ENCODE results near the gene ZRANB2. TPM values are rescaled to one million over a fixed set of nuclear protein-coding genes. Genes with fewer than 3 reads are reported as not detected.

ZRANB2 gene
- total RNA-seq, result 63.3 and 69.3 TPM in 2 replicates
- polyA plus RNA-seq, result 69.8 and 97.2 TPM in 2 replicates

GRCh38 chr1:71080739-71081696, at the start of gene ZRANB2:
ZRANB2 (minus strand) TSS chr1:71081035; CDS start chr1:71080995, 40 bp downstream.
- DNase-seq (ENCODE audit: low spot score), result peak; percentile 96
- Histone ChIP-seq H4K20me1 (ENCODE audit: insufficient read depth, poor library complexity, severe bottlenecking) (peaks cover 35% of the 10 kb centered on the region), H3K9me2 (replicated peaks; ENCODE audit: insufficient read depth) (no peaks in the 10 kb centered on the region), H3K9me3 (ENCODE audit: low read depth) (no peaks in the 10 kb centered on the region), H2AFZ (peak within 1 kb of the TSS; percentile 75), H3K79me2 (peaks cover 47% of the 10 kb centered on the region), H3K27ac (peak within 1 kb of the TSS; percentile 90), H3K27me3 (no peaks in the 10 kb centered on the region), H3K4me2 (peak within 1 kb of the TSS; percentile 91), H3K4me1 (ENCODE audit: insufficient read depth) (peaks cover 16% of the 10 kb centered on the region), H3K4me3 (peak within 1 kb of the TSS; percentile 88), H3K36me3 (replicated peaks; ENCODE audit: insufficient read depth, low read depth) (no peaks in the 10 kb centered on the region)
- WGBS (ENCODE audit: low lambda C conversion rate, missing lambda C conversion rate), result under 1% methylated on average over 33 of the region's 33 CpGs
- TF ChIP-seq EZH2 (IDR thresholded peaks at IDR 0.05; ENCODE audit: borderline replicate concordance) (no peak), CTCF (IDR thresholded peaks at IDR 0.05; ENCODE audit: poor library complexity) (peak; percentile 74), EZH2phosphoT487 (IDR thresholded peaks at IDR 0.05; ENCODE audit: low read depth, severe bottlenecking, unreplicated experiment) (no peak)

- Histone ChIP-seq H3K27me3 (no peaks in the 10 kb centered on the region), H3K79me2 (no peaks in the 10 kb centered on the region), H3K9me3 (ENCODE audit: low read depth) (no peaks in the 10 kb centered on the region), H2AFZ (no peak overlapping the region), H3K27ac (no peak overlapping the region), H3K4me2 (no peak overlapping the region), H3K36me3 (replicated peaks; ENCODE audit: insufficient read depth, low read depth) (no peaks in the 10 kb centered on the region), H3K4me3 (no peak overlapping the region), H3K9me2 (replicated peaks; ENCODE audit: insufficient read depth) (no peaks in the 10 kb centered on the region), H4K20me1 (ENCODE audit: insufficient read depth, poor library complexity, severe bottlenecking) (no peaks in the 10 kb centered on the region), H3K4me1 (ENCODE audit: insufficient read depth) (no peaks in the 10 kb centered on the region)
- WGBS (ENCODE audit: low lambda C conversion rate, missing lambda C conversion rate), result 80% methylated on average over 2 of the region's 2 CpGs
- TF ChIP-seq EZH2 (IDR thresholded peaks at IDR 0.05; ENCODE audit: borderline replicate concordance) (no peak), CTCF (IDR thresholded peaks at IDR 0.05; ENCODE audit: poor library complexity) (no peak), EZH2phosphoT487 (IDR thresholded peaks at IDR 0.05; ENCODE audit: low read depth, severe bottlenecking, unreplicated experiment) (no peak)
- DNase-seq (ENCODE audit: low spot score), result no peak
Observed at GRCh38 chr1:71128060-71128459, 47.2 kb upstream of the ZRANB2 start.

- Histone ChIP-seq H3K27ac (no peak overlapping the region), H3K9me2 (replicated peaks; ENCODE audit: insufficient read depth) (no peaks in the 10 kb centered on the region), H3K4me2 (no peak overlapping the region), H2AFZ (no peak overlapping the region), H3K79me2 (no peaks in the 10 kb centered on the region), H3K4me3 (no peak overlapping the region), H3K9me3 (ENCODE audit: low read depth) (no peaks in the 10 kb centered on the region), H3K4me1 (ENCODE audit: insufficient read depth) (no peaks in the 10 kb centered on the region), H3K36me3 (replicated peaks; ENCODE audit: insufficient read depth, low read depth) (no peaks in the 10 kb centered on the region), H4K20me1 (ENCODE audit: insufficient read depth, poor library complexity, severe bottlenecking) (no peaks in the 10 kb centered on the region), H3K27me3 (no peaks in the 10 kb centered on the region)
- TF ChIP-seq CTCF (IDR thresholded peaks at IDR 0.05; ENCODE audit: poor library complexity), result no peak
- no peak for TF ChIP-seq EZH2 (IDR thresholded peaks at IDR 0.05; ENCODE audit: borderline replicate concordance)
- TF ChIP-seq EZH2phosphoT487 (IDR thresholded peaks at IDR 0.05; ENCODE audit: low read depth, severe bottlenecking, unreplicated experiment), result no peak
- 77% methylated on average over 2 of the region's 2 CpGs for WGBS (ENCODE audit: low lambda C conversion rate, missing lambda C conversion rate)
- DNase-seq (ENCODE audit: low spot score), result no peak
Observed at GRCh38 chr1:71118086-71118485, 37.3 kb upstream of the ZRANB2 start.

Data from hepatocyte (in vitro differentiated cells).